Measurements from ENCODE around the gene DGKZ.
A peak's percentile ranks its signal among the peaks of the same experiment; 100 is the strongest.

Gene DGKZ

DNA sequence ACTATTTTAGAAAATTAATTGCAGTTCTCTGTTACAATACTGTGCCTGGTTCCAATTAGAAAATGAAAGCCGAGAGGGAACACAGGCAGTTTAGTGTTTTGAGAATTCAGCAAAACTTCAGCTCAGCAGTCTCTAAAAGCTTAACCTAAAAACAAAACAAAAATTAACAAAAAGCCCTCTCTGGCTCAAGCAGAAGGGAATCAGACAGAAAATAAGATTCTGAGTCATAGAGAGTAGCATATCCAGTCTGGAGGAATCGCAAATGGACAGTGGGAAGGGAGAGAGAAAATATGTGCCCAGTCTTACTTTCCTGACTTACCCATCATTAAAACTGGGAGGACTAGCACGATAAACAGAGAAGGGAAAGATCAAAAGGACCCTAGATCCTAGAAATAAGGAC is 82.5 kb downstream of the DGKZ start:
- no peak overlapping the region for H2AFZ ChIP-seq (ENCODE audit: low read depth)
- H3K27ac ChIP-seq, result peak overlapping the region; percentile 28; the same call in 1 of the 2 replicates
- no peaks in the 10 kb centered on the region for H3K79me2 ChIP-seq (ENCODE audit: insufficient read depth, low read depth)
- no peak overlapping the region for H3K9ac ChIP-seq
- H3K27me3 ChIP-seq (ENCODE audit: insufficient read depth, low read depth), result no peaks in the 10 kb centered on the region
- no peak overlapping the region for H3K4me3 ChIP-seq (IDR thresholded peaks at IDR 0.05; ENCODE audit: insufficient read depth, low read depth, low read length)
- peak overlapping the region; percentile 31; the same call in 1 of the 2 replicates for H3K4me2 ChIP-seq
- peaks cover 18% of the 10 kb centered on the region for H3K4me1 ChIP-seq (ENCODE audit: low read depth, poor library complexity, severe bottlenecking)
- no peaks in the 10 kb centered on the region for H4K20me1 ChIP-seq (ENCODE audit: insufficient read depth)
- TF ChIP-seq, protein P1, sequence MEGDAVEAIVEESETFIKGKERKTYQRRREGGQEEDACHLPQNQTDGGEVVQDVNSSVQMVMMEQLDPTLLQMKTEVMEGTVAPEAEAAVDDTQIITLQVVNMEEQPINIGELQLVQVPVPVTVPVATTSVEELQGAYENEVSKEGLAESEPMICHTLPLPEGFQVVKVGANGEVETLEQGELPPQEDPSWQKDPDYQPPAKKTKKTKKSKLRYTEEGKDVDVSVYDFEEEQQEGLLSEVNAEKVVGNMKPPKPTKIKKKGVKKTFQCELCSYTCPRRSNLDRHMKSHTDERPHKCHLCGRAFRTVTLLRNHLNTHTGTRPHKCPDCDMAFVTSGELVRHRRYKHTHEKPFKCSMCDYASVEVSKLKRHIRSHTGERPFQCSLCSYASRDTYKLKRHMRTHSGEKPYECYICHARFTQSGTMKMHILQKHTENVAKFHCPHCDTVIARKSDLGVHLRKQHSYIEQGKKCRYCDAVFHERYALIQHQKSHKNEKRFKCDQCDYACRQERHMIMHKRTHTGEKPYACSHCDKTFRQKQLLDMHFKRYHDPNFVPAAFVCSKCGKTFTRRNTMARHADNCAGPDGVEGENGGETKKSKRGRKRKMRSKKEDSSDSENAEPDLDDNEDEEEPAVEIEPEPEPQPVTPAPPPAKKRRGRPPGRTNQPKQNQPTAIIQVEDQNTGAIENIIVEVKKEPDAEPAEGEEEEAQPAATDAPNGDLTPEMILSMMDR (conservative IDR thresholded peaks at IDR 0.05; ENCODE audit: low read depth, low read length), result no peak
- H3K36me3 ChIP-seq (ENCODE audit: insufficient read depth), result no peaks in the 10 kb centered on the region
